NCI-H774 (cell line): ENCODE data around the gene RYR1.
"Not testable (repeated sequence)": the region's sequence is repeated elsewhere in the genome, so short reads cannot be mapped to it uniquely, and the experiment has no call there.

Experiments
- DNase-seq: peaks from one replicate; lab custom pipeline; 2025; lab: John Stamatoyannopoulos, UW

Gene RYR1

GRCh38 chr19:38514812-38515633 is 81.5 kb downstream of the RYR1 start:
- peak; percentile 37 for DNase-seq

- no peak for DNase-seq
Measured at GRCh38 chr19:38515896-38516295, 82.4 kb downstream of the RYR1 start.

GRCh38 chr19:38516802-38517201 is 83.3 kb downstream of the RYR1 start:
- no peak for DNase-seq

- no peak for DNase-seq
Measured at GRCh38 chr19:38517321-38517720, 83.8 kb downstream of the RYR1 start.

- DNase-seq = not testable (repeated sequence)
Measured at GRCh38 chr19:38517980-38518379, 84.5 kb downstream of the RYR1 start.

GRCh38 chr19:38519168-38519567 is 85.7 kb downstream of the RYR1 start:
- DNase-seq = no peak

- no peak for DNase-seq
Measured at GRCh38 chr19:38519988-38520387, 86.5 kb downstream of the RYR1 start.

- DNase-seq = no peak
Measured at GRCh38 chr19:38522915-38523314, 89.4 kb downstream of the RYR1 start.

- no peak for DNase-seq
Measured at GRCh38 chr19:38523319-38523718, 89.8 kb downstream of the RYR1 start.

- DNase-seq = no peak
Measured at GRCh38 chr19:38524369-38524768, 90.9 kb downstream of the RYR1 start.

GRCh38 chr19:38524994-38525634 is 91.6 kb downstream of the RYR1 start:
- no peak for DNase-seq

- DNase-seq = no peak
Measured at GRCh38 chr19:38526430-38526829, 92.9 kb downstream of the RYR1 start.

GRCh38 chr19:38527466-38528136 is 94.1 kb downstream of the RYR1 start:
- DNase-seq = no peak

GRCh38 chr19:38528213-38528755 is 94.8 kb downstream of the RYR1 start:
- DNase-seq = peak; percentile 18

- no peak for DNase-seq
Measured at GRCh38 chr19:38528931-38529330, 95.4 kb downstream of the RYR1 start.

GRCh38 chr19:38531515-38531914 is 98.0 kb downstream of the RYR1 start:
- no peak for DNase-seq

GRCh38 chr19:38532939-38533338 is 99.4 kb downstream of the RYR1 start:
- no peak for DNase-seq

GRCh38 chr19:38534574-38534973 is 101.1 kb downstream of the RYR1 start:
- DNase-seq = no peak

GRCh38 chr19:38535212-38535611 is 101.7 kb downstream of the RYR1 start:
- no peak for DNase-seq

GRCh38 chr19:38537071-38537936 is 103.8 kb downstream of the RYR1 start:
- no peak for DNase-seq

- DNase-seq = no peak
Measured at GRCh38 chr19:38538386-38538785, 104.9 kb downstream of the RYR1 start.
